HepG2 (cell line): ENCODE measurements around the gene CAPRIN1. TPM values are rescaled to one million over a fixed set of nuclear protein-coding genes. Genes with fewer than 3 reads are reported as not detected.

Source experiments
- CREB1 ChIP-seq, 2 experiments: fragments of 450-650 bp in 1 of 2; IDR thresholded peaks; 2 replicates each; pipeline ENCODE4 v1.6.1; 2016 to 2017; ENCODE audit warnings: control low read depth in 1 of 2, mild to moderate bottlenecking in 1 of 2, missing compliant biosample characterization in 1 of 2, missing genetic modification characterization in 1 of 2
- KDM4B ChIP-seq: sonication (generic); formaldehyde crosslinking; IDR thresholded peaks from 2 replicates; pipeline ENCODE4 v1.4.0; 2020; ENCODE audit warnings: missing genetic modification reagents
- MYC ChIP-seq: sonication (generic); formaldehyde crosslinking; IDR thresholded peaks from 2 replicates; pipeline ENCODE4 v1.9.0; 2021; ENCODE audit warnings: missing genetic modification reagents, borderline replicate concordance
- XRCC5 ChIP-seq: fragments of 200-400 bp; formaldehyde crosslinking; optimal IDR thresholded peaks from 2 replicates; pipeline ENCODE3; 2017; ENCODE audit warnings: mild to moderate bottlenecking, low read length
- ZFP62 ChIP-seq: sonication (generic); formaldehyde crosslinking; IDR thresholded peaks from 2 replicates; pipeline ENCODE4 v1.4.0; 2020; ENCODE audit warnings: missing genetic modification reagents
- ZFP90 ChIP-seq: sonication (generic); formaldehyde crosslinking; IDR thresholded peaks from 2 replicates; pipeline ENCODE4 v1.8.0; 2022; ENCODE audit warnings: missing genetic modification reagents, mild to moderate bottlenecking, inconsistent platforms, borderline replicate concordance
- ZNF234 ChIP-seq: sonication (generic); formaldehyde crosslinking; conservative IDR thresholded peaks from 2 replicates; pipeline ENCODE4 v1.5.1; 2020; ENCODE audit warnings: mild to moderate bottlenecking, missing genetic modification reagents
- ZNF460 ChIP-seq: sonication (generic); formaldehyde crosslinking; IDR thresholded peaks from 2 replicates; pipeline ENCODE4 v1.5.1; 2020; ENCODE audit warnings: missing genetic modification reagents, mild to moderate bottlenecking, borderline replicate concordance
- ZNF747 ChIP-seq: sonication (generic); formaldehyde crosslinking; IDR thresholded peaks from 2 replicates; pipeline ENCODE4 v1.8.1; 2023; ENCODE audit warnings: missing genetic modification reagents, mild to moderate bottlenecking, borderline replicate concordance
- polyA plus RNA-seq, 8 experiments: library from polyadenylated mRNA; depleted of rRNA in 3 of 8; stranded (reverse) in 7 of 8; unstranded in 1 of 8; fragments of >200 nt; fragmentation: Illumina TruSeq in 4 of 8; extraction: Trizol in 4 of 8; gene quantifications; 2 replicates each; pipeline versions ENCODE4 v1.2.1 to v1.2.3, GENCODE V29; 2011 to 2016; ENCODE audit warnings: low read depth in 4 of 8, missing spikeins in 1 of 8, mixed read lengths in 1 of 8; ENCODE audit not compliant: insufficient read depth in 1 of 8
- total RNA-seq, 5 experiments: library from RNA; depleted of rRNA; stranded (reverse); fragments of >200 nt; fragmentation: Illumina TruSeq; extraction: Trizol; gene quantifications; 2 replicates each; pipeline ENCODE4 v1.2.3, GENCODE V29; 2016; ENCODE audit warnings: low read depth in 1 of 5
- TF ChIP-seq, protein P1 (sequence below): sonication (generic); formaldehyde crosslinking; IDR thresholded peaks from 2 replicates; pipeline ENCODE4 v1.4.0; 2020; ENCODE audit warnings: missing genetic modification reagents
- TF ChIP-seq, protein P2 (sequence below): fragments of 450-650 bp; IDR thresholded peaks from 2 replicates; pipeline ENCODE4 v1.6.1; 2017
- TF ChIP-seq, protein P3 (sequence below): IDR thresholded peaks from 2 replicates; pipeline ENCODE4 v1.6.1; 2016; ENCODE audit warnings: low read depth, missing genetic modification reagents, missing compliant biosample characterization
- TF ChIP-seq, protein P4 (sequence below): sonication (generic); formaldehyde crosslinking; IDR thresholded peaks from 2 replicates; pipeline ENCODE4 v1.4.0; 2020; ENCODE audit warnings: missing genetic modification reagents

The CAPRIN1 gene
- total and polyA plus RNA-seq, 2 of the 13 experiments (the other 11 are each of a cell fraction or from before 2014, with no cell fraction given) = 114 to 162 TPM

DNA sequence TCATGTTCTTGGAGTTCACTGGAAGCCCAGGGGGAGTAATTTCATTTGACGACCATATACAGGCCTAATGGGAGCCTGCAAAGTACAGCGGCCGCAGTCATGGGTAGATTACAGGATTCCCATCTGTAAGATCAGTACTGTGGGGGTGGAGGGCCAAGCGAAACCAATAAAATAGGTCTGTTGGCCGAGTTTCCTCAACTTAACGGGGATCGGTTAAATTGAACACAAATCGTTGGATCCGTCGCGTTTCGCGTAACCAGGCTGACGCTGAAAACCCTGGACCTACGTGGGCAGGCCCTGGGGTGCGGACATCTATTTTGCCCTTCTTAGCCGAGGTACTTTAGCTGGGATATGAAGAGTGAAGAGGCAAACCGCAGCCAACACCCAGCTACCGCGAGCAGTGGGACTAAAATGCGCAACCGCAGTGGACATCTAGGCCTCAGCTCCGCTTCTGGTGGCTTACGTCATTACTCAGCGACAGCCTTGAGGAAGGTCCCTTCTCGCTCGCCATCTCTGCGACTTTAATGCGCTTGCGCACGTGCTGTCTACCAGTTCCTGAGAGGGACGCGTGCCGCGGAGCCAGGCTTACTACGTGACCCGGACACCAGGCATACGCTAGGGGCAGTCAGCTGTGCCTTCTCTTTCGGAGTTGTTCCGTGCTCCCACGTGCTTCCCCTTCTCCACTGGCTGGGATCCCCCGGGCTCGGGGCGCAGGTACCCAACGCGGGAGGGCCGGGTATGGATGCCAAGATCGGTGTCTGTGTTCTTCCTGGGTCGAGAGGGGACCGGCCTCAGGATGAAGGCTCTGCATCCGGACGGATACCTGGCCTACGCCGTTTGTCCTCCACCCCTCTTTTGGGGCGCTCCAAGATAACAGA lies 53.8 kb downstream of the CAPRIN1 start, which contains the start of gene NAT10 (continued):
- TF ChIP-seq, protein P1, sequence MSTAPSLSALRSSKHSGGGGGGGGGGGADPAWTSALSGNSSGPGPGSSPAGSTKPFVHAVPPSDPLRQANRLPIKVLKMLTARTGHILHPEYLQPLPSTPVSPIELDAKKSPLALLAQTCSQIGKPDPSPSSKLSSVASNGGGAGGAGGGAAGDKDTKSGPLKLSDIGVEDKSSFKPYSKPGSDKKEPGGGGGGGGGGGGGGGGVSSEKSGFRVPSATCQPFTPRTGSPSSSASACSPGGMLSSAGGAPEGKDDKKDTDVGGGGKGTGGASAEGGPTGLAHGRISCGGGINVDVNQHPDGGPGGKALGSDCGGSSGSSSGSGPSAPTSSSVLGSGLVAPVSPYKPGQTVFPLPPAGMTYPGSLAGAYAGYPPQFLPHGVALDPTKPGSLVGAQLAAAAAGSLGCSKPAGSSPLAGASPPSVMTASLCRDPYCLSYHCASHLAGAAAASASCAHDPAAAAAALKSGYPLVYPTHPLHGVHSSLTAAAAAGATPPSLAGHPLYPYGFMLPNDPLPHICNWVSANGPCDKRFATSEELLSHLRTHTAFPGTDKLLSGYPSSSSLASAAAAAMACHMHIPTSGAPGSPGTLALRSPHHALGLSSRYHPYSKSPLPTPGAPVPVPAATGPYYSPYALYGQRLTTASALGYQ (CRISPR knock-in tag) = no peak
- TF ChIP-seq ZNF460 (CRISPR knock-in tag) (no peak; the same call in 1 of the 2 replicates), ZNF234 (CRISPR knock-in tag) (0 out of 2 replicates have a peak, but pooled peaks have one; percentile 20), XRCC5 (peak; percentile 72), CREB1 (IDR thresholded peaks at IDR 0.05) (peak; percentile 97), CREB1 (CRISPR knock-in tag; IDR thresholded peaks at IDR 0.05) (peak; percentile 100), KDM4B (0 out of 2 replicates have a peak, but pooled peaks have one; percentile 61), ZFP90 (CRISPR knock-in tag) (peak; percentile 93; the same call in 1 of the 2 replicates), ZNF747 (CRISPR knock-in tag) (peak; percentile 89), MYC (CRISPR knock-in tag) (peak; percentile 100), ZFP62 (no peak)
- TF ChIP-seq, protein P2, sequence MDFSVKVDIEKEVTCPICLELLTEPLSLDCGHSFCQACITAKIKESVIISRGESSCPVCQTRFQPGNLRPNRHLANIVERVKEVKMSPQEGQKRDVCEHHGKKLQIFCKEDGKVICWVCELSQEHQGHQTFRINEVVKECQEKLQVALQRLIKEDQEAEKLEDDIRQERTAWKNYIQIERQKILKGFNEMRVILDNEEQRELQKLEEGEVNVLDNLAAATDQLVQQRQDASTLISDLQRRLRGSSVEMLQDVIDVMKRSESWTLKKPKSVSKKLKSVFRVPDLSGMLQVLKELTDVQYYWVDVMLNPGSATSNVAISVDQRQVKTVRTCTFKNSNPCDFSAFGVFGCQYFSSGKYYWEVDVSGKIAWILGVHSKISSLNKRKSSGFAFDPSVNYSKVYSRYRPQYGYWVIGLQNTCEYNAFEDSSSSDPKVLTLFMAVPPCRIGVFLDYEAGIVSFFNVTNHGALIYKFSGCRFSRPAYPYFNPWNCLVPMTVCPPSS = no peak
- TF ChIP-seq, protein P3, sequence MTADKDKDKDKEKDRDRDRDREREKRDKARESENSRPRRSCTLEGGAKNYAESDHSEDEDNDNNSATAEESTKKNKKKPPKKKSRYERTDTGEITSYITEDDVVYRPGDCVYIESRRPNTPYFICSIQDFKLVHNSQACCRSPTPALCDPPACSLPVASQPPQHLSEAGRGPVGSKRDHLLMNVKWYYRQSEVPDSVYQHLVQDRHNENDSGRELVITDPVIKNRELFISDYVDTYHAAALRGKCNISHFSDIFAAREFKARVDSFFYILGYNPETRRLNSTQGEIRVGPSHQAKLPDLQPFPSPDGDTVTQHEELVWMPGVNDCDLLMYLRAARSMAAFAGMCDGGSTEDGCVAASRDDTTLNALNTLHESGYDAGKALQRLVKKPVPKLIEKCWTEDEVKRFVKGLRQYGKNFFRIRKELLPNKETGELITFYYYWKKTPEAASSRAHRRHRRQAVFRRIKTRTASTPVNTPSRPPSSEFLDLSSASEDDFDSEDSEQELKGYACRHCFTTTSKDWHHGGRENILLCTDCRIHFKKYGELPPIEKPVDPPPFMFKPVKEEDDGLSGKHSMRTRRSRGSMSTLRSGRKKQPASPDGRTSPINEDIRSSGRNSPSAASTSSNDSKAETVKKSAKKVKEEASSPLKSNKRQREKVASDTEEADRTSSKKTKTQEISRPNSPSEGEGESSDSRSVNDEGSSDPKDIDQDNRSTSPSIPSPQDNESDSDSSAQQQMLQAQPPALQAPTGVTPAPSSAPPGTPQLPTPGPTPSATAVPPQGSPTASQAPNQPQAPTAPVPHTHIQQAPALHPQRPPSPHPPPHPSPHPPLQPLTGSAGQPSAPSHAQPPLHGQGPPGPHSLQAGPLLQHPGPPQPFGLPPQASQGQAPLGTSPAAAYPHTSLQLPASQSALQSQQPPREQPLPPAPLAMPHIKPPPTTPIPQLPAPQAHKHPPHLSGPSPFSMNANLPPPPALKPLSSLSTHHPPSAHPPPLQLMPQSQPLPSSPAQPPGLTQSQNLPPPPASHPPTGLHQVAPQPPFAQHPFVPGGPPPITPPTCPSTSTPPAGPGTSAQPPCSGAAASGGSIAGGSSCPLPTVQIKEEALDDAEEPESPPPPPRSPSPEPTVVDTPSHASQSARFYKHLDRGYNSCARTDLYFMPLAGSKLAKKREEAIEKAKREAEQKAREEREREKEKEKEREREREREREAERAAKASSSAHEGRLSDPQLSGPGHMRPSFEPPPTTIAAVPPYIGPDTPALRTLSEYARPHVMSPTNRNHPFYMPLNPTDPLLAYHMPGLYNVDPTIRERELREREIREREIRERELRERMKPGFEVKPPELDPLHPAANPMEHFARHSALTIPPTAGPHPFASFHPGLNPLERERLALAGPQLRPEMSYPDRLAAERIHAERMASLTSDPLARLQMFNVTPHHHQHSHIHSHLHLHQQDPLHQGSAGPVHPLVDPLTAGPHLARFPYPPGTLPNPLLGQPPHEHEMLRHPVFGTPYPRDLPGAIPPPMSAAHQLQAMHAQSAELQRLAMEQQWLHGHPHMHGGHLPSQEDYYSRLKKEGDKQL (CRISPR knock-in tag) = no peak
- TF ChIP-seq, protein P4, sequence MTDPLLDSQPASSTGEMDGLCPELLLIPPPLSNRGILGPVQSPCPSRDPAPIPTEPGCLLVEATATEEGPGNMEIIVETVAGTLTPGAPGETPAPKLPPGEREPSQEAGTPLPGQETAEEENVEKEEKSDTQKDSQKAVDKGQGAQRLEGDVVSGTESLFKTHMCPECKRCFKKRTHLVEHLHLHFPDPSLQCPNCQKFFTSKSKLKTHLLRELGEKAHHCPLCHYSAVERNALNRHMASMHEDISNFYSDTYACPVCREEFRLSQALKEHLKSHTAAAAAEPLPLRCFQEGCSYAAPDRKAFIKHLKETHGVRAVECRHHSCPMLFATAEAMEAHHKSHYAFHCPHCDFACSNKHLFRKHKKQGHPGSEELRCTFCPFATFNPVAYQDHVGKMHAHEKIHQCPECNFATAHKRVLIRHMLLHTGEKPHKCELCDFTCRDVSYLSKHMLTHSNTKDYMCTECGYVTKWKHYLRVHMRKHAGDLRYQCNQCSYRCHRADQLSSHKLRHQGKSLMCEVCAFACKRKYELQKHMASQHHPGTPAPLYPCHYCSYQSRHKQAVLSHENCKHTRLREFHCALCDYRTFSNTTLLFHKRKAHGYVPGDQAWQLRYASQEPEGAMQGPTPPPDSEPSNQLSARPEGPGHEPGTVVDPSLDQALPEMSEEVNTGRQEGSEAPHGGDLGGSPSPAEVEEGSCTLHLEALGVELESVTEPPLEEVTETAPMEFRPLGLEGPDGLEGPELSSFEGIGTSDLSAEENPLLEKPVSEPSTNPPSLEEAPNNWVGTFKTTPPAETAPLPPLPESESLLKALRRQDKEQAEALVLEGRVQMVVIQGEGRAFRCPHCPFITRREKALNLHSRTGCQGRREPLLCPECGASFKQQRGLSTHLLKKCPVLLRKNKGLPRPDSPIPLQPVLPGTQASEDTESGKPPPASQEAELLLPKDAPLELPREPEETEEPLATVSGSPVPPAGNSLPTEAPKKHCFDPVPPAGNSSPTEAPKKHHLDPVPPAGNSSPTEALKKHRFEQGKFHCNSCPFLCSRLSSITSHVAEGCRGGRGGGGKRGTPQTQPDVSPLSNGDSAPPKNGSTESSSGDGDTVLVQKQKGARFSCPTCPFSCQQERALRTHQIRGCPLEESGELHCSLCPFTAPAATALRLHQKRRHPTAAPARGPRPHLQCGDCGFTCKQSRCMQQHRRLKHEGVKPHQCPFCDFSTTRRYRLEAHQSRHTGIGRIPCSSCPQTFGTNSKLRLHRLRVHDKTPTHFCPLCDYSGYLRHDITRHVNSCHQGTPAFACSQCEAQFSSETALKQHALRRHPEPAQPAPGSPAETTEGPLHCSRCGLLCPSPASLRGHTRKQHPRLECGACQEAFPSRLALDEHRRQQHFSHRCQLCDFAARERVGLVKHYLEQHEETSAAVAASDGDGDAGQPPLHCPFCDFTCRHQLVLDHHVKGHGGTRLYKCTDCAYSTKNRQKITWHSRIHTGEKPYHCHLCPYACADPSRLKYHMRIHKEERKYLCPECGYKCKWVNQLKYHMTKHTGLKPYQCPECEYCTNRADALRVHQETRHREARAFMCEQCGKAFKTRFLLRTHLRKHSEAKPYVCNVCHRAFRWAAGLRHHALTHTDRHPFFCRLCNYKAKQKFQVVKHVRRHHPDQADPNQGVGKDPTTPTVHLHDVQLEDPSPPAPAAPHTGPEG (CRISPR knock-in tag) = no peak; the same call in 1 of the 2 replicates
